ENCODE data around the gene TRAF3IP3.

TRAF3IP3 gene

DNA sequence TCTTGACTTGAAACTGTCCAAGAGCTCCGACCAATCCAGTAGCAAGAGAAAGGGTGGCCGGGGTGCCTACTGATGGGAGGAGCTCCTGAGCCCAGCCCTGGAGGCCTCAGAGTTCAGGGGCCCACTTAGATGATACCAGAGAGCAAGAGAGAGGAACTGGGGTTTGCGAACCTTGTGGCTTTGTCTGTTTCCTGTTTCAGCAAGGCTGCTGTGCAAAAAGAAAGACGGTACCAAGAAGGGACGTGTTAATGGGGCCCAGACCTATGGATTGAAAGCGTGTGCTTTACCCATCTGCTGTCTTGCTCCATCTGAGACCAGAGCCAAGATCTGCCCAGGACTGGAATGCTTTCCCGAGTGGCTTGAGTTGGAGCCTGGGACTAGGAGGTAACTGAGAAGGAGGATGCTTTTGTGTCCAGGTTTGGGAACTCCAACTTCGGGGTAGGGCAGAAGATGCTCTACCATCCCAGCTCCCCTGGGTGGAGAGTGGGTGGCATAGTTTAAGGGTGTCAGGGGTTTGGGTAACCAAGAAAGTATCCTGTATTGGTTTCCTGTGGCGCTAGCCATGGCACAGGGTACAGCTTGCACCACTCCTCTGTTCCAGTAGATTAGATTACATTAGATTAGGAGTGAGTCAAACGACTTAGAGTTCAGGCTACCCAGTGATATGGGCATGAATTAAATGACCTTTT lies at the start of gene TRAF3IP3:
Gene TRAF3IP3 (plus strand): TSS at position 128 of the 689 bp plus-strand sequence. CDS start 3,987 bp downstream, outside the sequence.
- no peak within 1 kb of the TSS for H3K4me3 ChIP-seq (replicated peaks; ENCODE audit: low read depth, low read length)
- TF ChIP-seq CTCF (IDR thresholded peaks at IDR 0.05; ENCODE audit: low read depth, low read length, missing control alignments): no peak
- DNase-seq (ENCODE audit: extremely low read depth, low read depth): no peak

GRCh38 chr1:209706622-209707021 lies 49.2 kb upstream of the TRAF3IP3 start:
- no peak for DNase-seq (ENCODE audit: extremely low read depth, low read depth)
- TF ChIP-seq CTCF (IDR thresholded peaks at IDR 0.05; ENCODE audit: low read depth, low read length, missing control alignments): no peak
- H3K4me3 ChIP-seq (replicated peaks; ENCODE audit: low read depth, low read length): no peak overlapping the region

- no peak overlapping the region for H3K4me3 ChIP-seq (replicated peaks; ENCODE audit: low read depth, low read length)
- TF ChIP-seq CTCF (IDR thresholded peaks at IDR 0.05; ENCODE audit: low read depth, low read length, missing control alignments): no peak
These were observed 48.5 kb upstream of the TRAF3IP3 start for GRCh38 chr1:209707308-209707707.

GRCh38 chr1:209708297-209708696 lies 47.6 kb upstream of the TRAF3IP3 start:
- TF ChIP-seq CTCF (IDR thresholded peaks at IDR 0.05; ENCODE audit: low read depth, low read length, missing control alignments): no peak
- no peak for DNase-seq (ENCODE audit: extremely low read depth, low read depth)
- no peak overlapping the region for H3K4me3 ChIP-seq (replicated peaks; ENCODE audit: low read depth, low read length)

More at GRCh38 chr1:209707308-209707707, 48.5 kb upstream of the TRAF3IP3 start:
- DNase-seq (ENCODE audit: extremely low read depth, low read depth): no peak

DNA sequence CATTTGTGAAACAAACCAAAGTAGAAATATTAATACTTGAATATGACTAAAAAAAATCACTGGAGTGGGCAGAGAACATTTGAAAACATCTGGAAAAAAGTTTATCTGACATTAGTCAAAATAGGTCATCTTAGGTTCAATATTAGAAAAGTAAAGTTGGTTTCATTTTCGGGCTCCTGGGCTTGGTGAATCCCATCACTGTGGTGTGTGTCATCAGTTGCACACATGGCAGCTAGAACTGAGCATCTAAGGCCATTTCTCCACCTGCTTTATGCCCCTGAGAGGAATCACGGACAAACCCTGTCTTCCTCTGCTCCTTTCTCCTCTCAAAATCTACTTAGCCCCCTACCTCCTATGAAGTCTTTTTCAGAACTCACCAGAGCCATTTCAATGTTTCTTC lies 45.8 kb upstream of the TRAF3IP3 start:
- no peak for DNase-seq (ENCODE audit: extremely low read depth, low read depth)
- no peak overlapping the region for H3K4me3 ChIP-seq (replicated peaks; ENCODE audit: low read depth, low read length)
- no peak for TF ChIP-seq CTCF (IDR thresholded peaks at IDR 0.05; ENCODE audit: low read depth, low read length, missing control alignments)

DNA sequence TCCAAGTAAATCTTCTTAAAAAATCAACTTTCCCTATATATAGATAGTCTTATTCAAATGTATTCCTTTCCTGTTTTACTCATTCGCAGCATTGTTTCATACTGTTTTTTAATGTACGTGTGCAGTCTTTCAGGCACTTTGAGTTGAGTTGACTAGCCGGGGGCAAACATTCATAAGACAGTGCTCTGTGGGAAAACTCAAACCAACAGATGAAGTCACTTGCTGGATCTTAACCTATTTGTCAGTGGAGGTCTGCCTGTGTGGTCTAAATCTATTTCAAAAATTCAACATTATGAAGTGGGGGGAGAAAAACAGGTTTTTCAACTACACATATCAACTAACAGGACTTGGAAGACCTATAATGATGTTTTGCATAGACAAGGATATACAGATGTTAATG lies 45.0 kb upstream of the TRAF3IP3 start:
- no peak for DNase-seq (ENCODE audit: extremely low read depth, low read depth)
- TF ChIP-seq CTCF (IDR thresholded peaks at IDR 0.05; ENCODE audit: low read depth, low read length, missing control alignments): no peak
- H3K4me3 ChIP-seq (replicated peaks; ENCODE audit: low read depth, low read length): no peak overlapping the region

DNA sequence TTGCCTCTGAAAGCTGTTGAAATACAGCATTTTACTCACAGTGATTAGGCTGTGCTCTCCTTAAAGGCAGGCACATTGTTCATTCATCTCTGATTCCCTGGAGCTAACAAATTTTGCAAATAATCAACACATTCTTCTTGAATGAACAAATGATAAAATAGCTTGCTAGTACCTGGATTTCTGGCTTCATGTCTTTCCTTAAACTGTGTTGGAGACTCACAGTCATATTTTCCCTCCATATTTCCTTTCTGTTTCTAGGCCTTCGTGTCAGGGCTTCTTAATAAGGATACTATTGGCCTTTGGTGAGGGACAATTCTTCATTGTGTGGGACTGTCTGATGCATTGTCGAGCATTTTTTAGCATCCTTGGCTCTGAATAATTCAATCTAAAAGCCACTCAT lies 41.5 kb upstream of the TRAF3IP3 start:
- no peak overlapping the region for H3K4me3 ChIP-seq (replicated peaks; ENCODE audit: low read depth, low read length)
- TF ChIP-seq CTCF (IDR thresholded peaks at IDR 0.05; ENCODE audit: low read depth, low read length, missing control alignments): no peak
- no peak for DNase-seq (ENCODE audit: extremely low read depth, low read depth)

Measured in HFF-Myc (cell line).